ENCODE data around the gene CELF2.

The CELF2 gene

GRCh38 chr10:11063856-11064255 lies 46.2 kb downstream of the CELF2 start:
- POLR2A ChIA-PET = no interaction called here
- no peak for DNase-seq (ENCODE audit: extremely low spot score)
- CTCF ChIA-PET = interaction anchor here (1.7 kb wide), 1 partner anchor 13 kb away, joined by 4 read pairs; no protein-coding TSS in a partner anchor
- TF ChIP-seq CTCF (IDR thresholded peaks at IDR 0.05; ENCODE audit: control extremely low read depth, extremely low read depth, low read depth, missing control alignments) = no peak

- ChIA-PET CTCF (interaction anchor here (1.3 to 1.7 kb wide), 3 partner anchors 12 to 29 kb away, joined by 3 to 5 read pairs (median 4); no protein-coding TSS in a partner anchor), POLR2A (no interaction called here)
- TF ChIP-seq CTCF (IDR thresholded peaks at IDR 0.05; ENCODE audit: control extremely low read depth, extremely low read depth, low read depth, missing control alignments) = no peak
- DNase-seq (ENCODE audit: extremely low spot score) = no peak
These were observed 47.2 kb downstream of the CELF2 start for GRCh38 chr10:11064832-11065231.

GRCh38 chr10:11065567-11065966 lies 47.9 kb downstream of the CELF2 start:
- CTCF ChIA-PET = interaction anchor here (1.3 to 1.7 kb wide), 3 partner anchors 16 to 37 kb away, joined by 3 to 5 read pairs (median 3); no protein-coding TSS in a partner anchor
- POLR2A ChIA-PET = no interaction called here
- TF ChIP-seq CTCF (IDR thresholded peaks at IDR 0.05; ENCODE audit: control extremely low read depth, extremely low read depth, low read depth, missing control alignments) = no peak
- no peak for DNase-seq (ENCODE audit: extremely low spot score)

- POLR2A ChIA-PET = no interaction called here
- DNase-seq (ENCODE audit: extremely low spot score) = no peak
- no peak for TF ChIP-seq CTCF (IDR thresholded peaks at IDR 0.05; ENCODE audit: control extremely low read depth, extremely low read depth, low read depth, missing control alignments)
- CTCF ChIA-PET = interaction anchor here (0.9 to 1.7 kb wide), 3 partner anchors 10 to 36 kb away, joined by 3 read pairs; no protein-coding TSS in a partner anchor
These were observed 48.8 kb downstream of the CELF2 start for GRCh38 chr10:11066520-11066919.

GRCh38 chr10:11068861-11069633 lies 51.4 kb downstream of the CELF2 start:
- CTCF ChIA-PET = interaction anchor here (0.9 kb wide), 1 partner anchor 13 kb away, joined by 3 read pairs; no protein-coding TSS in a partner anchor
- no peak for DNase-seq (ENCODE audit: extremely low spot score)
- TF ChIP-seq CTCF (IDR thresholded peaks at IDR 0.05; ENCODE audit: control extremely low read depth, extremely low read depth, low read depth, missing control alignments) = no peak
- POLR2A ChIA-PET = no interaction called here

- POLR2A ChIA-PET = no interaction called here
- CTCF ChIA-PET = interaction anchor here (1.1 kb wide), 1 partner anchor 29 kb away, joined by 4 read pairs; no protein-coding TSS in a partner anchor
- TF ChIP-seq CTCF (IDR thresholded peaks at IDR 0.05; ENCODE audit: control extremely low read depth, extremely low read depth, low read depth, missing control alignments) = no peak
- DNase-seq (ENCODE audit: extremely low spot score) = no peak
These were observed 55.7 kb downstream of the CELF2 start for GRCh38 chr10:11073410-11073809.

All from GM10248 (cell line).